Prostate gland (tissue), 2 donors: ENCODE results near the gene ITSN1.

ENCODE experiments used
- POLR2A ChIP-seq: fragments of 450-650 bp; IDR thresholded peaks from one replicate; pipeline ENCODE4 v1.6.1; 2016; ENCODE audit warnings: antibody characterized with exemption, mild to moderate bottlenecking
- POLR2AphosphoS5 ChIP-seq: sonication (generic); formaldehyde crosslinking; IDR thresholded peaks from one replicate; pipeline ENCODE4 v1.6.1; 2017; ENCODE audit warnings: antibody characterized with exemption
- TF ChIP-seq, protein P1 (sequence below), 4 experiments: fragments of 200-600 bp in 2 of 4; fragments of 450-650 bp in 2 of 4; sonication (generic) in 2 of 4; IDR thresholded peaks; 1 replicate in 3 of 4; 2 replicates in 1 of 4; pipeline ENCODE4 v1.5.1; 2016 to 2019; ENCODE audit warnings: antibody characterized with exemption in 4 of 4, mild to moderate bottlenecking in 2 of 4, moderate library complexity in 2 of 4

DNA sequence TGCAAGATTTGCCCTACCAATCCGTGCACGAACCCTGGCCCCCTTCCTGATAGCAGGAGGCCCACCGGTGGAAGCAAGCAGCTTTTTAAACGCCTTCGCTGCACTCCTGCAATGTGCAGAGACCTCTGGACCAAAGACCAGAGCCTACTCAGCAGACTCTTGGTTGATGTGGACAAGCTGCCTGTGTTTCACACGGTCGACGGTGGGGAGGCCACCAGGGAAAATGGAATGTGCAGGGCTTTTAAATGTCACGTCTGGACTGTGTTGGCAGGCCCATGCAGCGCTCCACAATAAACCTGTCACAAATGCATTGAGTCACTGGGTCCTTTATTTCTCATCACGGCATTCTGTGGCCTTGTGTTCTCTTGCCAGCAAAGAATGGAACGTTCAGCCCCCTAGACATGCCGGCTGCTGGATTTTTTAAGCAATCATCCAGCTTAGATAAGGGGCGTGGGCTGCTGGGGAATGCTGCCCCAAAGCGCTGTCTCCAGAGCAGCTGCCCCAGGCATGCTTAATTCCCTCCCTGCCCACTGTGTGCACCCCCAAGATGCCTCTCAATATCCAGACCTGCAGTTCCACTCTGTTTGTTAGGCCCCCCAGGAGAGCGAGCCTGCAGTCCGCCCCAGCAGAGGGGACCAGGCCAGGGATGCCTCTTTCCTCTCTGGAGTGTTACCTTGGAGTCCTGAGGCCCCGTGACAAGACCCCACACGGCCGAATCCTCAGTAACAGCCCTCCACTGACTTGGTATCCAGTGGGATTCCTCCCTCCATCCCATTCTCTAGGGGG is 202.0 kb downstream of the ITSN1 start:
- TF ChIP-seq, protein P1, sequence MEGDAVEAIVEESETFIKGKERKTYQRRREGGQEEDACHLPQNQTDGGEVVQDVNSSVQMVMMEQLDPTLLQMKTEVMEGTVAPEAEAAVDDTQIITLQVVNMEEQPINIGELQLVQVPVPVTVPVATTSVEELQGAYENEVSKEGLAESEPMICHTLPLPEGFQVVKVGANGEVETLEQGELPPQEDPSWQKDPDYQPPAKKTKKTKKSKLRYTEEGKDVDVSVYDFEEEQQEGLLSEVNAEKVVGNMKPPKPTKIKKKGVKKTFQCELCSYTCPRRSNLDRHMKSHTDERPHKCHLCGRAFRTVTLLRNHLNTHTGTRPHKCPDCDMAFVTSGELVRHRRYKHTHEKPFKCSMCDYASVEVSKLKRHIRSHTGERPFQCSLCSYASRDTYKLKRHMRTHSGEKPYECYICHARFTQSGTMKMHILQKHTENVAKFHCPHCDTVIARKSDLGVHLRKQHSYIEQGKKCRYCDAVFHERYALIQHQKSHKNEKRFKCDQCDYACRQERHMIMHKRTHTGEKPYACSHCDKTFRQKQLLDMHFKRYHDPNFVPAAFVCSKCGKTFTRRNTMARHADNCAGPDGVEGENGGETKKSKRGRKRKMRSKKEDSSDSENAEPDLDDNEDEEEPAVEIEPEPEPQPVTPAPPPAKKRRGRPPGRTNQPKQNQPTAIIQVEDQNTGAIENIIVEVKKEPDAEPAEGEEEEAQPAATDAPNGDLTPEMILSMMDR (IDR thresholded peaks at IDR 0.05) = no peak
- no peak for TF ChIP-seq POLR2A
- TF ChIP-seq POLR2AphosphoS5 = peak; percentile 79
